PC-3 (cell line): Measurements from ENCODE around the gene SLC6A11.

Experiments used
- CTCF ChIP-seq: fragments of 300-600 bp; sonication (generic); conservative IDR thresholded peaks from 2 replicates; pipeline ENCODE4 v1.5.1; 2017; ENCODE audit warnings: antibody characterized with exemption, low read depth, mild to moderate bottlenecking, low read length
- EZH2phosphoT487 ChIP-seq: fragments of 300-600 bp; sonication (generic); IDR thresholded peaks from 2 replicates; pipeline ENCODE4 v1.6.1; 2018; ENCODE audit warnings: mild to moderate bottlenecking, antibody characterized with exemption, low read length, borderline replicate concordance

- no peak for TF ChIP-seq CTCF
- TF ChIP-seq EZH2phosphoT487, result no peak
These were observed 140.5 kb downstream of the SLC6A11 start for GRCh38 chr3:10956531-10956930.
